Measurements from ENCODE around the gene WDR82. TPM values are rescaled to one million over a fixed set of nuclear protein-coding genes. Genes with fewer than 3 reads are reported as not detected.

The WDR82 gene
- total and polyA plus RNA-seq, 12 donors: 19.3 to 78.4 (median 69.4) TPM

DNA sequence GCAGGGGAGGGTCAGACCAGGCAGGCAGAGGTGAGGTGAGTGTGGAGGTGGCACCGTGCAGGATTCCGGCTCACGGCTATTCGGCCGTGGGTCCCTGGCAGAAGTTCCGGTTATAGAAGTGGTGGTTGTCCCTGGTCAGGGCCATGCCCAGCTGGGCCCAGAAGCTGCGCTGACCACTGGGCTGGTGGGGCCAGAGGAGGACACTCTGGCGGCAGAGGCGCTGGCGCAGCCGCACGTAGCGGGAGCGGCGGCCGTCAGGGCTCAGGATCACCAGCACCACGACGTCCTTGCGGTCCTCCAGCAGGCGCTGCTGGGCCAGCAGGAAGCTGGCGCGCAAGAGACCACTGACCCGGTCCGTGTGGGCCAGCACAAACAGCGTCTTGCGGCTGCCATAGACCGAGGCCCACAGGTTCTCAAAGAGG, 57.3 kb downstream of the WDR82 start:
- DNase-seq: peak in 1 of 2 donors; percentile 3
- WGBS, 2 donors: 96 to 97% methylated on average over 27 of the region's 27 CpGs
- H3K9me3 ChIP-seq: no peaks in the 10 kb centered on the region
- no peak overlapping the region for H3K4me3 ChIP-seq
- TF ChIP-seq, protein P1, sequence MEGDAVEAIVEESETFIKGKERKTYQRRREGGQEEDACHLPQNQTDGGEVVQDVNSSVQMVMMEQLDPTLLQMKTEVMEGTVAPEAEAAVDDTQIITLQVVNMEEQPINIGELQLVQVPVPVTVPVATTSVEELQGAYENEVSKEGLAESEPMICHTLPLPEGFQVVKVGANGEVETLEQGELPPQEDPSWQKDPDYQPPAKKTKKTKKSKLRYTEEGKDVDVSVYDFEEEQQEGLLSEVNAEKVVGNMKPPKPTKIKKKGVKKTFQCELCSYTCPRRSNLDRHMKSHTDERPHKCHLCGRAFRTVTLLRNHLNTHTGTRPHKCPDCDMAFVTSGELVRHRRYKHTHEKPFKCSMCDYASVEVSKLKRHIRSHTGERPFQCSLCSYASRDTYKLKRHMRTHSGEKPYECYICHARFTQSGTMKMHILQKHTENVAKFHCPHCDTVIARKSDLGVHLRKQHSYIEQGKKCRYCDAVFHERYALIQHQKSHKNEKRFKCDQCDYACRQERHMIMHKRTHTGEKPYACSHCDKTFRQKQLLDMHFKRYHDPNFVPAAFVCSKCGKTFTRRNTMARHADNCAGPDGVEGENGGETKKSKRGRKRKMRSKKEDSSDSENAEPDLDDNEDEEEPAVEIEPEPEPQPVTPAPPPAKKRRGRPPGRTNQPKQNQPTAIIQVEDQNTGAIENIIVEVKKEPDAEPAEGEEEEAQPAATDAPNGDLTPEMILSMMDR (IDR thresholded peaks at IDR 0.05): no peak
- H3K36me3 ChIP-seq: peaks cover 0 to 2% (median 0%) of the 10 kb centered on the region in 9 donors
- H3K4me1 ChIP-seq: peaks cover 16 to 70% (median 56%) of the 10 kb centered on the region in 9 donors
- intact Hi-C loops (cut with DNase I): loop anchor here in 7 of 10 donors (2.0 to 5.0 kb wide), 3 partner anchors 116 to 121 kb away; no protein-coding TSS in a partner anchor
- H3K27ac ChIP-seq: peak overlapping the region in 1 of 10 donors; percentile 21
- H3K27me3 ChIP-seq: no peaks in the 10 kb centered on the region
- no peak for ATAC-seq

DNA sequence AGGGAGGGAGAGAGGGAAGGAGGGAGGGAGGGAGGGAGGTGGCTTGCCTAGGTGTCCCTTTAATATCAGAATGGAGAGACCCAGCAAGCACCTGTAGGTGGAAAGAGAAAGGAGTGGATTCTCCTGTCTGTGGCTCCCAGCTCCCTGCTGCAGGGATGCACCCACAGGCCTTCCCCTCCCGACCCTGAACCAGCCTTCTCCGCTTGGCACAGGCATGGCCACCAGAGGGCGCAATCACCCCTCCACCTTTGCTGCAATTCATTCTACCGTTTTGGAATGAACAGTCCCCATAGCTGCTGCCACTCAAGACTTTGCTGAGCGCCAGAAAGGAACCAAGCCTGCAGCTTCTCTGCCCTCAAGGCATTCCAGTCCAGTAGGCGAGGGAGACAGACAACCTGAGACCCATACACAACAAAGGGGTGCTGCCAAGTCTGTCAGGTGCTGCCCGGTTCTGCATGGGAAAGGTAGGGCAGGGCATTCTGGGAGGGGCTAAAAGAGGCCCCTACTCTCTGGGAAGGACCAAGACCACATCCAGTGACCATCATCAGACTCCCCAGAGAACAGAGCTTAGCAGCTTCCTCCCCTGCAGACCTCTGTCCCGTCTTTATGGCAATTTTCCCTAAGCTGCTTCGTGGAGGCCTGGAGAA, 57.9 kb downstream of the WDR82 start:
- Histone ChIP-seq H3K27me3 (no peaks in the 10 kb centered on the region), H3K9me3 (no peaks in the 10 kb centered on the region), H3K36me3 (peaks cover 0 to 9% (median 0%) of the 10 kb centered on the region in 9 donors), H3K4me3 (no peak overlapping the region), H3K4me1 (peaks cover 17 to 68% (median 62%) of the 10 kb centered on the region in 9 donors), H3K27ac (peak overlapping the region in 3 of 10 donors; percentile 13 to 24 (median 21))
- TF ChIP-seq, protein P1 (IDR thresholded peaks at IDR 0.05): peak; percentile 87 to 94 (median 92)
- ATAC-seq (peak; percentile 50 to 65 (median 56)), DNase-seq (peak; percentile 87 to 88)
- intact Hi-C loops (cut with DNase I): loop anchor here in 8 of 10 donors (1.0 to 5.0 kb wide), 4 partner anchors 117 to 122 kb away; no protein-coding TSS in a partner anchor
- WGBS, 2 donors: 32% methylated on average over 9 of the region's 9 CpGs

DNA sequence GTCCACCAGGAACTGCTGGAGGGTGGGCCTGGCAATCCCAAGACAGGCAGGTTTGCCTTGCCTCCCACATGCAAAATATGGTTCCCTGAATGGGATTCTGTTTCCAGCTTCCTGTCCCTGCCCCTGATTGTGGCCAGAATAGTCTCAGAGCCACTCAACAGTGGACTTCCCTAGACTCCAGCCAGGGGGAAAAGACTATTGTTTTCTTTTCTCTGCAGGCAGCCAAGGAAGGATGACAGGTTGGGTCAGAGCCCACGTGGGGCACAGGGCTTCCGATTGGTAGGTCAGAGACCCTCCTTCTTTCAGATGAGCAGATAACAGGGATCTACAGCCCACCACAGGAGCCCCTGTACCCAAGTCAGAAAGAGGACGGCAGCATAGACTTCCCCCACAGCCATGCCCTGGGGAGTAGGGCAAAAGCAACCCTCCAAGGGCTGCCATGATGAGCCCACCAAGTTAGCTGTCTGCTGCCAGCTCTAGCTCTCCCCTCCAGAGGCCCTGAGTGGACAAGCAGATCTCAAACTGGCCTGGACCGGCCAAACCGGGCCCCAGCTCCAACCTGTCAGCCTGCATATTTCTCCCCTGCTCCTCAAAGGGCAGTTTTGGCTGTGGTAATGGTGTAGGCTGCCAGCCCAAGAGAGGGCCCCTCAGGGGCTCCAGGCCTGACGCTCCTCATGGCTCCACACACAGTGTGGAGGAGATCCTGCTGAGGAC, 59.4 kb downstream of the WDR82 start:
- ATAC-seq (peak; percentile 15 to 52 (median 42)), DNase-seq (peak in 1 of 2 donors; percentile 54)

More for the DNA sequence above, 59.4 kb downstream of the WDR82 start:
- Histone ChIP-seq H3K36me3 (peaks cover 0 to 23% (median 8%) of the 10 kb centered on the region in 9 donors), H3K4me3 (peak overlapping the region in 4 of 10 donors; percentile 30 to 38 (median 34)), H3K27ac (peak overlapping the region; percentile 72 to 92 (median 82)), H3K9me3 (no peaks in the 10 kb centered on the region), H3K4me1 (peaks cover 17 to 71% (median 66%) of the 10 kb centered on the region in 9 donors), H3K27me3 (no peaks in the 10 kb centered on the region)
- intact Hi-C loops (cut with DNase I): loop anchor here in 4 of 10 donors (5.0 to 10.0 kb wide), 4 partner anchors 37 to 214 kb away; partner anchors contain the start of gene POC1A (in 2 of the 4)
- TF ChIP-seq, protein P1 (IDR thresholded peaks at IDR 0.05): peak in 4 of 9 donors; percentile 10 to 30 (median 24)
- WGBS, 2 donors: 54 to 61% methylated on average over 6 of the region's 6 CpGs

All from heart right ventricle (tissue), 16 donors.